ENCODE results near the gene MTA2.

MTA2 gene

DNA sequence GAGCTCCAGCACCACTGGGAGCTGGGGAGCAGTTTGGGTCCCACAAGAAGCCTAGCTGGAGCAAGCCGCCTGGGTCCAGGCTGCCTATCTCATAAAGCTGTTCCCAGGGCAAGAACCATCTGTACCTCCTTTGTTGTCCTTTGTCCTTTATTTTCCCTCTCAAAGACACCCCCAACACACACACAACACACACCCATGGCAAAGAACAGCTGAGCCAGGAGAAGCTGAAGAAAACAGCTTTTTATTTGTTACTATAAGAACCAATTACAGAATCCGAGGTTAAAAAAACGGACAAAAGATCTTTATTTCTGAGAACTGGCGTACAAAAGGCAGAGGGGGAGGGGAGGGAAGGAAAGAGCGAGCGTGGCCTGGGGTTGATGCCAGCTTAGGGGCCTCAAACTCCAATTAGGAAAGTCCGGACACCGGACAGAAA lies 8.7 kb downstream of the MTA2 start:
- Histone ChIP-seq H3K14ac (ENCODE audit: low read length) (no peak overlapping the region), H3K4me3 (ENCODE audit: low read length in 2 of 2) (no peak overlapping the region), H3K79me1 (ENCODE audit: low read depth, low read length) (peaks cover 3% of the 10 kb centered on the region), H3K27ac (replicated peaks; ENCODE audit: low read length) (no peak overlapping the region), H3K4me1 (ENCODE audit: control insufficient read depth in 2 of 2, insufficient read depth in 1 of 2, low read depth in 1 of 2, low read length in 2 of 2) (peaks cover 7 to 8% of the 10 kb centered on the region in 2 donors), H2AFZ (ENCODE audit: low read length) (no peak overlapping the region), H2AK5ac (ENCODE audit: low read depth, low read length) (no peak overlapping the region), H3K9ac (ENCODE audit: low read depth, low read length, poor library complexity) (no peak overlapping the region), H2BK15ac (ENCODE audit: low read length) (no peak overlapping the region), H2BK5ac (ENCODE audit: low read length) (no peak overlapping the region), H2BK120ac (ENCODE audit: low read depth, low read length) (no peak overlapping the region), H4K91ac (ENCODE audit: low read depth, low read length, poor library complexity) (no peak overlapping the region), H2BK12ac (ENCODE audit: low read length) (no peak overlapping the region), H3K18ac (ENCODE audit: low read length) (no peak overlapping the region), H4K8ac (ENCODE audit: low read depth, low read length) (no peak overlapping the region), H3K36me3 (replicated peaks in 1 of 2; ENCODE audit: control insufficient read depth in 2 of 2, insufficient read depth in 2 of 2, low read length in 2 of 2) (peaks cover 44 to 66% of the 10 kb centered on the region in 2 donors), H3K9me3 (replicated peaks in 1 of 2; ENCODE audit: control insufficient read depth in 2 of 2, insufficient read depth in 1 of 2, low read depth in 1 of 2, low read length in 2 of 2) (no peaks in the 10 kb centered on the region), H3K27me3 (ENCODE audit: control insufficient read depth in 3 of 3, insufficient read depth in 3 of 3, low read depth in 1 of 3, low read length in 3 of 3) (no peaks in the 10 kb centered on the region), H3K4ac (ENCODE audit: low read length) (no peak overlapping the region), H3K4me2 (ENCODE audit: insufficient read depth, low read length, poor library complexity, severe bottlenecking) (no peak overlapping the region), H3K23ac (ENCODE audit: low read depth, low read length, poor library complexity) (no peak overlapping the region)
- WGBS, 2 donors (ENCODE audit: extremely low coverage in 2 of 2, insufficient read length in 2 of 2, insufficient replicate concordance in 1 of 2) = no CpG with 5 or more reads among the region's 8 CpGs
- no peak for DNase-seq (ENCODE audit: low spot score)

DNA sequence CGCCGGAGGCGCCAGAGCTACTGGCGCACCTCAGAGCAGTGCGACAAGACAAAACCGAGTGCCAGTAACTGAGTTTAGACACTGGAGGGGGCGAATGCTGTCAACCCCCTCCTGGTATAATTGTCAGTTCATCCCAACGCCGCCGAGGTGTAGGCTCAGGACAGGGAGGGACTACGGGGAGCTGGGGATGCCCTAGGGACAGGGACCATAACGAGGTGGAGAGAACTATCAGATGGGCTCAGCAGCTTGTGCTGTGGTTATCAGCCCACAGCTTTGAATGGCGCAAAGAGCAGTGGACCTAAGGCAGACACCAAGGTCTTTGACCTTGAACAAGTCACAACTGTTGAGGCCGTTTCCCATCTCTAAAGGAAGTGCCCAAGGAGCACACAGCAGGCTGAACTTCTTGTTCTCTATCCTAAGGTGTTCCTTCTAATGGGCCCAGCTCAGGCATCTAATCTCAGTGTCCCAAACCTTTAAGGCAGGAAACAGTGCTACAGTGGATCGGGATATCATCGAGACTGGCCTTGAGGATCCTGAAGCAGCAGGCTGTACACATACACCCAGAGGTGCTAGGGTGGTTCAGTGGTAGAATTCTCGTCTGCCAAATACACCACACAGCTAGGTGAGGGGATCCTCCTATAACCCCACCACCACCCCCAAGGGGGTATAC lies 9.4 kb downstream of the MTA2 start:
- Histone ChIP-seq H2BK15ac (ENCODE audit: low read length) (no peak overlapping the region), H3K9ac (ENCODE audit: low read depth, low read length, poor library complexity) (peak overlapping the region; percentile 81), H4K8ac (ENCODE audit: low read depth, low read length) (no peak overlapping the region), H2BK120ac (ENCODE audit: low read depth, low read length) (no peak overlapping the region), H2BK5ac (ENCODE audit: low read length) (peak overlapping the region; percentile 30), H3K23ac (ENCODE audit: low read depth, low read length, poor library complexity) (no peak overlapping the region), H3K4me1 (ENCODE audit: control insufficient read depth in 2 of 2, insufficient read depth in 1 of 2, low read depth in 1 of 2, low read length in 2 of 2) (peaks cover 7 to 8% of the 10 kb centered on the region in 2 donors), H4K91ac (ENCODE audit: low read depth, low read length, poor library complexity) (no peak overlapping the region), H3K4me3 (ENCODE audit: low read length in 2 of 2) (peak overlapping the region; percentile 75 to 80), H3K4ac (ENCODE audit: low read length) (no peak overlapping the region), H3K27ac (replicated peaks; ENCODE audit: low read length) (peak overlapping the region; percentile 74), H3K14ac (ENCODE audit: low read length) (no peak overlapping the region), H2AFZ (ENCODE audit: low read length) (peak overlapping the region; percentile 82), H3K27me3 (ENCODE audit: control insufficient read depth in 3 of 3, insufficient read depth in 3 of 3, low read depth in 1 of 3, low read length in 3 of 3) (no peaks in the 10 kb centered on the region), H3K4me2 (ENCODE audit: insufficient read depth, low read length, poor library complexity, severe bottlenecking) (peak overlapping the region; percentile 74), H3K18ac (ENCODE audit: low read length) (peak overlapping the region; percentile 86), H3K79me1 (ENCODE audit: low read depth, low read length) (peaks cover 4% of the 10 kb centered on the region), H2AK5ac (ENCODE audit: low read depth, low read length) (peak overlapping the region; percentile 16), H2BK12ac (ENCODE audit: low read length) (peak overlapping the region; percentile 82), H3K36me3 (replicated peaks in 1 of 2; ENCODE audit: control insufficient read depth in 2 of 2, insufficient read depth in 2 of 2, low read length in 2 of 2) (peaks cover 43 to 66% of the 10 kb centered on the region in 2 donors), H3K9me3 (replicated peaks in 1 of 2; ENCODE audit: control insufficient read depth in 2 of 2, insufficient read depth in 1 of 2, low read depth in 1 of 2, low read length in 2 of 2) (no peaks in the 10 kb centered on the region)
- WGBS, 2 donors (ENCODE audit: extremely low coverage in 2 of 2, insufficient read length in 2 of 2, insufficient replicate concordance in 1 of 2) = no CpG with 5 or more reads among the region's 17 CpGs
- DNase-seq (ENCODE audit: low spot score) = no peak

DNA sequence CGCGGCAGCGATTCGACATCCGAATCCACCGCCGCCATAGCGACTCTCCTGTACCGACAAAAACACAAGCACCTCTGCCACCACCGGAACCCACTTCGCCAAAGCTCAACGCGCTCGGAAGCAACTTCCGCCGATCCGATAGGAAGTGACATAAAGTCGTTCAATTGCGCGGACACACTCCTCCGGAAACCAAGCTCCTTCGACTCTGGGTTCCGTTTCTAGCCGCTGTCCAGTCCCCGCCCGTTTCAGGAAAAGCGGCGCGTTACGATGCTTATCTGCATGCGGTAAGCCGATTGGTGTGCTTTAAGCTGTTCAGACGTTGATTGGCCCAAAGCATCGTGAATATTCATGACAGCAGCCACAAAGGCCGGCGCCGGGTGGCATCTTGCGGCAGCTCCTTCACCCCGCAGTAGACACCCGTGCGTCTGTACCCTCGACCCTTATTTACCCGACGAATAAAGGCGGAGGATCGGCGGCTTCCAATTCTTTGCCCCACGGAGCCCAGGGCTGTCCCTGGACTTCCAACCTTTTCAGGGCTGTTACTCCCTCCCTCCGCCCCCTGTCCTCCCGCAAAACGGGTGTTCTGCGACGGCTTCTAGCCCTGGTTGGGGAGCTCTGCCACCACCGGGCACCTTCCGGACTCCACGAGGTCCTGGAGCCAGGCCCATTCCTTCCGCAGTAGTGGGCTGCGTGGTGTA lies 10.1 kb downstream of the MTA2 start, which contains the start of gene TUT1:
TUT1 (minus strand) TSS at position 76 of the 698 bp plus-strand sequence; CDS start at position 38, 38 bp downstream.
- H3K36me3 ChIP-seq (replicated peaks in 1 of 2; ENCODE audit: control insufficient read depth in 2 of 2, insufficient read depth in 2 of 2, low read length in 2 of 2) = peaks cover 40 to 67% of the 10 kb centered on the region in 2 donors
- peak within 1 kb of the TSS; percentile 74 for H3K4me2 ChIP-seq (ENCODE audit: insufficient read depth, low read length, poor library complexity, severe bottlenecking)
- H3K4ac ChIP-seq (ENCODE audit: low read length) = no peak within 1 kb of the TSS
- H3K4me3 ChIP-seq (ENCODE audit: low read length in 2 of 2) = peak within 1 kb of the TSS; percentile 80 to 91
- H2AFZ ChIP-seq (ENCODE audit: low read length) = peak within 1 kb of the TSS; percentile 86
- peaks cover 4% of the 10 kb centered on the region for H3K79me1 ChIP-seq (ENCODE audit: low read depth, low read length)
- no peaks in the 10 kb centered on the region for H3K27me3 ChIP-seq (ENCODE audit: control insufficient read depth in 3 of 3, insufficient read depth in 3 of 3, low read depth in 1 of 3, low read length in 3 of 3)
- H2BK120ac ChIP-seq (ENCODE audit: low read depth, low read length) = no peak within 1 kb of the TSS
- H2BK5ac ChIP-seq (ENCODE audit: low read length) = peak within 1 kb of the TSS; percentile 30
- DNase-seq (ENCODE audit: low spot score) = peak; percentile 99
- H3K23ac ChIP-seq (ENCODE audit: low read depth, low read length, poor library complexity) = peak within 1 kb of the TSS; percentile 60
- H3K14ac ChIP-seq (ENCODE audit: low read length) = no peak within 1 kb of the TSS
- H2BK15ac ChIP-seq (ENCODE audit: low read length) = no peak within 1 kb of the TSS
- peaks cover 7 to 8% of the 10 kb centered on the region in 2 donors for H3K4me1 ChIP-seq (ENCODE audit: control insufficient read depth in 2 of 2, insufficient read depth in 1 of 2, low read depth in 1 of 2, low read length in 2 of 2)
- H4K8ac ChIP-seq (ENCODE audit: low read depth, low read length) = no peak within 1 kb of the TSS
- peak within 1 kb of the TSS; percentile 86 for H3K18ac ChIP-seq (ENCODE audit: low read length)
- H2BK12ac ChIP-seq (ENCODE audit: low read length) = peak within 1 kb of the TSS; percentile 82
- H3K27ac ChIP-seq (replicated peaks; ENCODE audit: low read length) = peak within 1 kb of the TSS; percentile 84
- WGBS, 2 donors (ENCODE audit: extremely low coverage in 2 of 2, insufficient read length in 2 of 2, insufficient replicate concordance in 1 of 2) = no CpG with 5 or more reads among the region's 58 CpGs
- H2AK5ac ChIP-seq (ENCODE audit: low read depth, low read length) = peak within 1 kb of the TSS; percentile 16
- no peaks in the 10 kb centered on the region for H3K9me3 ChIP-seq (replicated peaks in 1 of 2; ENCODE audit: control insufficient read depth in 2 of 2, insufficient read depth in 1 of 2, low read depth in 1 of 2, low read length in 2 of 2)
- no peak within 1 kb of the TSS for H4K91ac ChIP-seq (ENCODE audit: low read depth, low read length, poor library complexity)
- H3K9ac ChIP-seq (ENCODE audit: low read depth, low read length, poor library complexity) = peak within 1 kb of the TSS; percentile 81

DNA sequence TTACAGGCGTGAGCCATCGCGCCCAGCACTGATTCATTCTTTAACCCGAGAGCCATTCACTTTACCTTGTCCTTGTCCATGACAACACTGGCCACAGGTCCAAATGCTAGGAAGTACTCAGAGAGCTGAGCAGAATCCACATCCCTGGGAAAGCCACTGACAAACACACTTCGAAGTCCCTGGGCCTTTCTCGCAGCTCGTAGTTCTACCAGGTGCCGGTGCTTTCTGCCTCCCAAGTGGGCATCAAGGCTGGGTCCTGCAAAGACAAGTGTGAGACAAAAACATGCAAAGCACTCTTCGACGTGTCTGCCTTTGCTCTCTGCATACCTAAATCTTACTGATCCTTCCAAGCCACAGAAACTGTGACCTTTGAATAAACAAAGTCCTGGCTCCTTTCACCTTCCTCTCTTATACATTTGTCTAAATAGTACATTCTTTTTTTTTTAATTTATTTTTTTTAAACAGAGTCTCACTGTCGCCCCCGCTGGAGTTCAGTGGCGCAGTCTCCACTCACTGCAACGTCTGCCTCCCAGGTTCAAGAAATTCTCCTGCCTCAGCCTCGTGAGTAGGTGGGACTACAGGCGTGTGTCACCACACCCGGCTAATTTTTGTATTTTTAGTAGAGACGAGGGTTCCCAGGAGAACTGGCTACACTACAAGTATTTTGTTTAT lies 12.6 kb downstream of the MTA2 start:
- H2AFZ ChIP-seq (ENCODE audit: low read length) = no peak overlapping the region
- no peak overlapping the region for H3K4me2 ChIP-seq (ENCODE audit: insufficient read depth, low read length, poor library complexity, severe bottlenecking)
- no peak overlapping the region for H2BK12ac ChIP-seq (ENCODE audit: low read length)
- H3K23ac ChIP-seq (ENCODE audit: low read depth, low read length, poor library complexity) = no peak overlapping the region
- H2BK120ac ChIP-seq (ENCODE audit: low read depth, low read length) = no peak overlapping the region
- no peak overlapping the region for H4K8ac ChIP-seq (ENCODE audit: low read depth, low read length)
- H3K9me3 ChIP-seq (replicated peaks in 1 of 2; ENCODE audit: control insufficient read depth in 2 of 2, insufficient read depth in 1 of 2, low read depth in 1 of 2, low read length in 2 of 2) = no peaks in the 10 kb centered on the region
- H3K14ac ChIP-seq (ENCODE audit: low read length) = no peak overlapping the region
- H2AK5ac ChIP-seq (ENCODE audit: low read depth, low read length) = no peak overlapping the region
- no peak for DNase-seq (ENCODE audit: low spot score)
- H3K27me3 ChIP-seq (ENCODE audit: control insufficient read depth in 3 of 3, insufficient read depth in 3 of 3, low read depth in 1 of 3, low read length in 3 of 3) = no peaks in the 10 kb centered on the region
- H3K79me1 ChIP-seq (ENCODE audit: low read depth, low read length) = peaks cover 4% of the 10 kb centered on the region
- H2BK15ac ChIP-seq (ENCODE audit: low read length) = no peak overlapping the region
- no peak overlapping the region for H3K18ac ChIP-seq (ENCODE audit: low read length)
- H3K4me1 ChIP-seq (ENCODE audit: control insufficient read depth in 2 of 2, insufficient read depth in 1 of 2, low read depth in 1 of 2, low read length in 2 of 2) = peaks cover 7 to 8% of the 10 kb centered on the region in 2 donors
- peaks cover 24 to 62% of the 10 kb centered on the region in 2 donors for H3K36me3 ChIP-seq (replicated peaks in 1 of 2; ENCODE audit: control insufficient read depth in 2 of 2, insufficient read depth in 2 of 2, low read length in 2 of 2)
- no peak overlapping the region for H3K27ac ChIP-seq (replicated peaks; ENCODE audit: low read length)
- H4K91ac ChIP-seq (ENCODE audit: low read depth, low read length, poor library complexity) = no peak overlapping the region
- H2BK5ac ChIP-seq (ENCODE audit: low read length) = no peak overlapping the region
- no peak overlapping the region for H3K4ac ChIP-seq (ENCODE audit: low read length)
- no CpG with 5 or more reads among the region's 18 CpGs for WGBS, 2 donors (ENCODE audit: extremely low coverage in 2 of 2, insufficient read length in 2 of 2, insufficient replicate concordance in 1 of 2)
- no peak overlapping the region for H3K4me3 ChIP-seq (ENCODE audit: low read length in 2 of 2)
- H3K9ac ChIP-seq (ENCODE audit: low read depth, low read length, poor library complexity) = no peak overlapping the region
